ENCODE results near the gene AP4B1.

Gene AP4B1

DNA sequence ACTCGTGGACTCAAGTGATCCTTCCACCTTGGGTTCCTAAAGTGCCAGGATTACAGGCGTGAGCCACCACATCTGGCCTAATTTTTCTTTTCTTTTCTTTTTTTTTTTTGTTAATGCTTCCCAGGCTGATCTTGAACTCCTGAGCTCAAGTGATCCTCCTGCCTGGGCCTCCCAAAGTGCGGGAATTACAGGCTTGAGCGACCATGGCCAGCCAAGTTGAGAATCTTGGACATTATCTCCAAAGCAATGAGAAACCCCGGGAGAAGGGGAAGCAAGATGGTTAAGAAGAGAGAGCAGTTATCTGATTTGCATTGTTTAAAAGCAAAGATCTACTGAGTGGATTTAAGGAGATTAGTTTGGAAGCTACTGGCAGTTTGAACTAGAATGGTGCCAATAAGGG, 33.6 kb upstream of the AP4B1 start:
- Histone ChIP-seq H4K20me1 (ENCODE audit: insufficient read depth, low read length) (peaks cover 11% of the 10 kb centered on the region), H3K4me1 (ENCODE audit: low read length) (no peaks in the 10 kb centered on the region), H3K27ac (ENCODE audit: low read length) (no peak overlapping the region), H3K36me3 (replicated peaks; ENCODE audit: low read depth, low read length) (peaks cover 11% of the 10 kb centered on the region), H3K9ac (ENCODE audit: low read length) (no peak overlapping the region), H2AFZ (ENCODE audit: low read depth, low read length) (no peak overlapping the region), H3K27me3 (ENCODE audit: low read depth, low read length) (no peaks in the 10 kb centered on the region), H3K9me3 (ENCODE audit: insufficient read depth, low read length) (no peaks in the 10 kb centered on the region), H3K4me2 (ENCODE audit: low read length) (no peak overlapping the region), H3K4me3 (ENCODE audit: low read length) (no peak overlapping the region), H3K79me2 (ENCODE audit: low read length) (peaks cover 67% of the 10 kb centered on the region)
- no peak for TF ChIP-seq EZH2phosphoT487 (IDR thresholded peaks at IDR 0.05; ENCODE audit: low read depth)

GRCh38 chr1:113937146-113937545, 32.5 kb upstream of the AP4B1 start:
- H3K4me2 ChIP-seq (ENCODE audit: low read length), result no peak overlapping the region
- no peak overlapping the region for H3K9ac ChIP-seq (ENCODE audit: low read length)
- no peak overlapping the region for H3K27ac ChIP-seq (ENCODE audit: low read length)
- H4K20me1 ChIP-seq (ENCODE audit: insufficient read depth, low read length), result peaks cover 17% of the 10 kb centered on the region
- no peaks in the 10 kb centered on the region for H3K27me3 ChIP-seq (ENCODE audit: low read depth, low read length)
- no peak overlapping the region for H3K4me3 ChIP-seq (ENCODE audit: low read length)
- peaks cover 74% of the 10 kb centered on the region for H3K79me2 ChIP-seq (ENCODE audit: low read length)
- H3K9me3 ChIP-seq (ENCODE audit: insufficient read depth, low read length), result no peaks in the 10 kb centered on the region
- no peak overlapping the region for H2AFZ ChIP-seq (ENCODE audit: low read depth, low read length)
- TF ChIP-seq EZH2phosphoT487 (IDR thresholded peaks at IDR 0.05; ENCODE audit: low read depth) (no peak), CTCF (IDR thresholded peaks at IDR 0.05; ENCODE audit: low read depth, low read length) (no peak)
- H3K36me3 ChIP-seq (replicated peaks; ENCODE audit: low read depth, low read length), result peaks cover 7% of the 10 kb centered on the region
- H3K4me1 ChIP-seq (ENCODE audit: low read length), result no peaks in the 10 kb centered on the region

DNA sequence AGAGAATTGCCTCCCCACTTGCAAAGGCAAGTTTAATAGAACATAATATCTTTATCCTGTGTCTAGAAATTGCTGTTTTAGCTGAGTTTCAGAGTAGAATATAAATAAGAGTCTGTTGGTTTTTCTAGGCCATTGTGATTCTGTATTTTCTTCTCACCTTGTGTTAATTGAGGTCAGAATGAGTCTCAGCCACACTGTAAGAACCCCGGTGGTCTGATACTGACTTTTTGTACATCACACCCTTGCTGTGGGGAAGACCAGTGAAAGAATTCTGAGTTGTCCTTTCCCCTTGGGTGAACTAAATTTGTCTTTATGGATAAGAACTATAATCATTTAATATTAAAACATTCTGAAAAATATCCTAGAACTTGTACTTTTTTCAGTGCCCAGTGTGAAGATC, 31.4 kb upstream of the AP4B1 start:
- Histone ChIP-seq H3K9ac (ENCODE audit: low read length) (no peak overlapping the region), H3K27me3 (ENCODE audit: low read depth, low read length) (no peaks in the 10 kb centered on the region), H3K27ac (ENCODE audit: low read length) (no peak overlapping the region), H3K9me3 (ENCODE audit: insufficient read depth, low read length) (no peaks in the 10 kb centered on the region), H3K4me1 (ENCODE audit: low read length) (peaks cover 9% of the 10 kb centered on the region), H2AFZ (ENCODE audit: low read depth, low read length) (no peak overlapping the region), H3K4me2 (ENCODE audit: low read length) (no peak overlapping the region), H4K20me1 (ENCODE audit: insufficient read depth, low read length) (peaks cover 23% of the 10 kb centered on the region), H3K36me3 (replicated peaks; ENCODE audit: low read depth, low read length) (peaks cover 2% of the 10 kb centered on the region), H3K4me3 (ENCODE audit: low read length) (no peak overlapping the region), H3K79me2 (ENCODE audit: low read length) (peaks cover 86% of the 10 kb centered on the region)
- TF ChIP-seq EZH2phosphoT487 (IDR thresholded peaks at IDR 0.05; ENCODE audit: low read depth), result no peak
- no peak for TF ChIP-seq CTCF (IDR thresholded peaks at IDR 0.05; ENCODE audit: low read depth, low read length)

DNA sequence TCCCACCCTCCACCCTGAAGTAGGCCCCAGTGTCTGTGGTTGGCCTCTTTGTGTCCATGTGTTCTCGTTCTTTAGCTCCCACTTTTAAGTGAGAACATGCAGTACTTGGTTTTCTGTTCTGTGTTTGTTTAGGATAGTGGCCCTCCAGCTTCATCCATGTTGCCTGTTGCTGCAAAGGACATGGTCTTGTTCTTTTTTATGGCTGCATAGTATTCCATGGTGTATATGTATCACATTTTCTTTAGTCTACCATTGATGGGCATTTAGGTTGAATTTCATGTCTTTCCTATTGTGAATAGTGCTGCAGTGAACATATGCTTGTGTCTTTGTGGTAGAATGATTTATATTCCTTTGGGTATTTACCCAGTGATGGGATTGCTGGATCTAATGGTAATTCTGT, 30.6 kb upstream of the AP4B1 start:
- Histone ChIP-seq H3K36me3 (replicated peaks; ENCODE audit: low read depth, low read length) (no peaks in the 10 kb centered on the region), H3K4me3 (ENCODE audit: low read length) (no peak overlapping the region), H3K4me2 (ENCODE audit: low read length) (no peak overlapping the region), H4K20me1 (ENCODE audit: insufficient read depth, low read length) (peaks cover 31% of the 10 kb centered on the region), H3K79me2 (ENCODE audit: low read length) (peaks cover 94% of the 10 kb centered on the region), H2AFZ (ENCODE audit: low read depth, low read length) (no peak overlapping the region), H3K27me3 (ENCODE audit: low read depth, low read length) (no peaks in the 10 kb centered on the region), H3K4me1 (ENCODE audit: low read length) (peaks cover 13% of the 10 kb centered on the region), H3K9ac (ENCODE audit: low read length) (no peak overlapping the region), H3K9me3 (ENCODE audit: insufficient read depth, low read length) (no peaks in the 10 kb centered on the region), H3K27ac (ENCODE audit: low read length) (no peak overlapping the region)
- no peak for TF ChIP-seq CTCF (IDR thresholded peaks at IDR 0.05; ENCODE audit: low read depth, low read length)
- TF ChIP-seq EZH2phosphoT487 (IDR thresholded peaks at IDR 0.05; ENCODE audit: low read depth), result no peak

All from OCI-LY3 (cell line).